ENCODE results near the gene MMEL1. TPM values are rescaled to one million over a fixed set of nuclear protein-coding genes. Genes with fewer than 3 reads are reported as not detected.

Gene MMEL1
- total and polyA plus RNA-seq, 2 of the 13 experiments (the other 11 are each of a cell fraction or from before 2014, with no cell fraction given) = 0.48 TPM; not detected in 1

DNA sequence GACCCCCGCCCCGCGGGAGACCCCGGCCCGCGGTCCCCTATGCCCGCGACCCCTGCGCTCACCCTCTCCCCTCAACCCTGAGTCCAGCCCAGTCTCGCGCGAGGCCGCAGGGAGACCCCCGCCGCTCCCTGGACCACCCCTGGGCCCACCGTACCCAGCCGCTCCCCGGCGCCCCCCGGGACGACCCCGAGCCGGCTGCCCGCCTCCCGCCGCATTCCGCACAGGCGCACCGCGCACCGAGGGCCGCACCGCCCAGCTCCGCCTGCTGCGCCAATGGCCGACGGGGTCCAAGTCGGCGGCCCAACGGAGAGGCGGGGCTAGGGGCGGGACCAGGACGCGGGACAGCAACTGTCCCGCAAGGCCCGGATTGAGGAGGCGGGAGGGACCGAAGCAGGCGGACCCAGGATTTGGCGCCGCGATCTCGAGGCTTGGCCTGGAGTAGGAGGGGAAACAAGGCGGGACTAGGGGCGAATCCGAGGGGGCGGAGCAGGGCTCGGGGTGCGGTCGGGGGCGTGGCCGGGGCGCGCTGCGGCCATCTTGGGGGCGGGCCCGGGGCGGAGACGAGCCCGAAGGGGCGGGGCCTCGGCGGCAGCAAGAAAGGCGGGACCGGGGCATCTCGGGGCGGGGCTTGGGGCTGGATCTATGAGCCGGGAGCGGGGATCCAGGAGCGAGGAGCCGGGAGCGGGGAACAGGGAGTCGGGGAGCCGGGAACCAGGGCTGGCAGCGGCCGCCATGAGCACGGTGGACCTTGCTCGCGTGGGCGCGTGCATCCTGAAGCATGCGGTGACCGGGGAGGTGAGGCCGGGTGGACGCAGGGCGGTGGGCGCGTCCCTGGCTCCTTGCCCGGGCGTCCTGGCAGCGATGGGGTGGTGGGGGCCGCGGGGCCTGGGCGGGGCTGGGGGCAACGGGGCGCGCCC lies 46.4 kb downstream of the MMEL1 start, which contains the start of gene PRXL2B (continued):
- TF ChIP-seq THAP11 (CRISPR knock-in tag; IDR thresholded peaks at IDR 0.05) (peak; percentile 56; the same call in 1 of the 2 replicates), ZBED4 (CRISPR knock-in tag; IDR thresholded peaks at IDR 0.05; ENCODE audit: borderline replicate concordance) (0 out of 2 replicates have a peak, but pooled peaks have one; percentile 21), ARNTL (CRISPR knock-in tag; IDR thresholded peaks at IDR 0.05) (0 out of 2 replicates have a peak, but pooled peaks have one; percentile 22), CBX1 (IDR thresholded peaks at IDR 0.05; ENCODE audit: low read depth) (peak; percentile 7), ZNF431 (CRISPR knock-in tag; IDR thresholded peaks at IDR 0.05; ENCODE audit: borderline replicate concordance, low read depth) (0 out of 2 replicates have a peak, but pooled peaks have one; percentile 46), SAP130 (CRISPR knock-in tag; IDR thresholded peaks at IDR 0.05; ENCODE audit: low read depth) (peak; percentile 47), SP2 (CRISPR knock-in tag; IDR thresholded peaks at IDR 0.05) (peak; percentile 72; the same call in 1 of the 2 replicates), ZSCAN31 (CRISPR knock-in tag; IDR thresholded peaks at IDR 0.05; ENCODE audit: low read depth) (0 out of 2 replicates have a peak, but pooled peaks have one; percentile 43), NFYC (CRISPR knock-in tag; IDR thresholded peaks at IDR 0.05) (peak; percentile 63), ZNF687 (CRISPR knock-in tag; IDR thresholded peaks at IDR 0.05) (peak; percentile 61), YEATS2 (CRISPR knock-in tag; IDR thresholded peaks at IDR 0.05; ENCODE audit: borderline replicate concordance) (peak; percentile 70), HNRNPLL (IDR thresholded peaks at IDR 0.05; ENCODE audit: low read depth, low read length, poor library complexity, severe bottlenecking) (peak; percentile 91), ZFP90 (CRISPR knock-in tag; IDR thresholded peaks at IDR 0.05; ENCODE audit: borderline replicate concordance) (0 out of 2 replicates have a peak, but pooled peaks have one; percentile 11), NONO (IDR thresholded peaks at IDR 0.05) (no peak), NONO (CRISPR knock-in tag; conservative IDR thresholded peaks at IDR 0.05) (0 out of 2 replicates have a peak, but pooled peaks have one; percentile 25), ERF (CRISPR knock-in tag; IDR thresholded peaks at IDR 0.05) (peak; percentile 0; the same call in 1 of the 2 replicates), ZNF441 (CRISPR knock-in tag; IDR thresholded peaks at IDR 0.05; ENCODE audit: borderline replicate concordance) (peak; percentile 50; the same call in 1 of the 2 replicates), ZBTB7B (CRISPR knock-in tag; IDR thresholded peaks at IDR 0.05) (0 out of 2 replicates have a peak, but pooled peaks have one; percentile 13), RAD21 (CRISPR knock-in tag; IDR thresholded peaks at IDR 0.05) (0 out of 2 replicates have a peak, but pooled peaks have one; percentile 20), HOXA3 (CRISPR knock-in tag; IDR thresholded peaks at IDR 0.05) (peak; percentile 28; the same call in 1 of the 2 replicates)

Data from HepG2 (cell line).